Esophagus muscularis mucosa (tissue), 4 donors: Measurements from ENCODE around the gene AKAP10.

Experiments used
- CTCF ChIP-seq, 3 experiments: fragments of 200-600 bp in 2 of 3; fragments of 450-650 bp in 1 of 3; sonication (generic) in 2 of 3; IDR thresholded peaks; one replicate each; pipeline ENCODE4 v1.5.1; 2017 to 2019; ENCODE audit warnings: antibody characterized with exemption in 3 of 3, mild to moderate bottlenecking in 2 of 3, moderate library complexity in 1 of 3
- EP300 ChIP-seq: sonication (generic); formaldehyde crosslinking; IDR thresholded peaks from one replicate; pipeline ENCODE4 v1.6.1; 2017; ENCODE audit warnings: antibody characterized with exemption
- POLR2A ChIP-seq: fragments of 450-650 bp; IDR thresholded peaks from one replicate; pipeline ENCODE4 v1.6.1; 2017; ENCODE audit warnings: antibody characterized with exemption, moderate library complexity, mild to moderate bottlenecking, low read depth
- POLR2AphosphoS5 ChIP-seq, 2 donors: sonication (generic); formaldehyde crosslinking; IDR thresholded peaks; one replicate each; pipeline ENCODE4 v1.6.1; 2017; ENCODE audit warnings: antibody characterized with exemption in 2 of 2

DNA sequence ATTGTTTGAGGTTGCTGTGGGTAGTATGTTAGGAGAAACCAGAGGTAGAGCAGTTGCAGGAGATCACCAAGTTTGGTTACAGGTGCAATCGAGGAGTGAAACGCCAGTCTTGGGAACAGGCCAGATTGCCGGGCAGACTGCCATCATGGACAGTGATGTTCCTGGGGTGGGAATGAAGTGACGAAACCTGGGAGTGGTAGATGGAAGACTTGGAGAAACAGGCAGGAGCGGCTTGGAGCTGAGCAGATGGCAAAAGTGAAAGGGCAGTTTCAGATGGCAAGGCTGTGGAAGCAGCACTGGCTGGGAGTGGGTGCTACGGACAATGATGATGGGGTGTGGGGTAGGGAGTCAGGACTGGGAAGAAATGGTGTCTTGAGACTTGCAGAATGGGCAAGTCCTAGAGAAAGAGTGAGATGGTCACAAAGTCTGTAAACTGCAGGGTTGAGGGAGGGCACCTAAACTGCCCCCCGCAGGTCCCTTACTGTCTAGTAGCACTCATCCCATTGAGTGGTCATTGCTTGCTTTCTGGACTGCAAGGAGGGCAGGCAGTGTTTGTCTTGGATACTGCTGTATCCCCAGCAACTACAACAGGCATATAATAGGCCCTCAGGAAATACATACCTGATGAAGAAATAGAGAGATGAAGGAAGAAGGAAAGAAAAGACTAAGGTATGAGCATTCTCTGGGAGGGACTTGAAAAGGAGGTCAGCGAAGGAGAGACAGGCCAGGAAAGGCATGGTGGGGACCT is 80.4 kb downstream of the AKAP10 start:
- no peak for TF ChIP-seq POLR2A
- no peak for TF ChIP-seq CTCF (IDR thresholded peaks at IDR 0.05)
- no peak for TF ChIP-seq EP300
- peak; percentile 36 to 48 for TF ChIP-seq POLR2AphosphoS5 (IDR thresholded peaks at IDR 0.05)
